ENCODE data around the gene TASL. TPM values are rescaled to one million over a fixed set of nuclear protein-coding genes. Genes with fewer than 3 reads are reported as not detected.

Gene TASL
- total RNA-seq = 1 to 10 TPM; 2.2 to 4.7 (median 4.0) TPM
- 23.2 TPM for total RNA-seq (2013)

DNA sequence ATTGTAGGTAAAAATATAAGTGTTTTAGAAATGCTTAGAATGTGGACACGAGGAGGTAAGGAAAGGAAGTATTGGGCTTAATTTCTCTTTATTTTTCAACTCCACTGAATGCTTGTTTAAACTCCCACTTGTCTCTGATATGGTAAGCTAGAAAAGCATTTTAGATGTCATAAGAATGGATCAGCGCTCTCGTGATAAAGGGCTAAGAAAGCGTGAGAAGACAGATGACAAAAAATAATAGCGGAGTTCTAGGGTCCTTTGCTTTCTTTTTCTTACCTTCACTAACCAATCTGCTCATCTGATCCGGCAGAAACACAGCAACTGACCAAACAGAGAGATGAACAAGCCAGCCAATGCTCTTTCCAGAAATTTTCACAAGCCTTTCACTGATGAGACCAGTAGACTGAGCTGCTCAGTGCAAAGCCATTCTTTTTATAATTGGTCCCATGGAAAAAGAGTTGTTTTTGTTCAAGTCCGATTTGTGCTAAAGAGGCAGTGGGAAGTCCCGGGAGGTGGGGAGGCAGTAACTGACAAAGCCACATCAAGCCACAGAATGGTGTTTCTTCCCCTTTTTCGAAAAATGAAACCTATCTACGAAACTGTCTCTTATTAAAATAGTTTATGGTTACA lies at the start of gene TASL:
Gene TASL, minus strand, starts transcription at position 405 of the 630 bp plus-strand sequence. CDS start 17,411 bp downstream, outside the sequence.
- H3K4me1 Mint-ChIP-seq = peaks cover 13 to 16% of the 10 kb centered on the region in 2 donors
- Histone ChIP-seq H3K27ac (ENCODE audit: low read length) (peak within 1 kb of the TSS; percentile 83), H3K36me3 (ENCODE audit: control insufficient read depth, insufficient read depth, low read length) (no peaks in the 10 kb centered on the region), H3K27me3 (ENCODE audit: control insufficient read depth, insufficient read depth, low read length) (no peaks in the 10 kb centered on the region), H3K9me3 (ENCODE audit: control insufficient read depth, insufficient read depth, low read length) (no peaks in the 10 kb centered on the region), H3K4me3 (ENCODE audit: low read length) (peak within 1 kb of the TSS; percentile 49), H3K4me1 (ENCODE audit: control insufficient read depth, insufficient read depth, low read length) (peaks cover 8% of the 10 kb centered on the region)
- no peaks in the 10 kb centered on the region for H3K27me3 Mint-ChIP-seq (ENCODE audit: low read depth in 2 of 2)
- TF ChIP-seq CTCF (IDR thresholded peaks at IDR 0.05) = no peak
- peak within 1 kb of the TSS; percentile 89 to 91 for H3K27ac Mint-ChIP-seq
- peak; percentile 17 to 69 for DNase-seq
- no peaks in the 10 kb centered on the region for H3K36me3 Mint-ChIP-seq
- H3K4me3 Mint-ChIP-seq = peak within 1 kb of the TSS; percentile 90
- peak; percentile 87 to 92 (median 88) for ATAC-seq
- intact Hi-C loops (cut with micrococcal nuclease) = loop anchor here (5.0 to 10.0 kb wide), 2 partner anchors 75 to 307 kb away; partner anchors contain the start of genes GK and TAB3
- no peaks in the 10 kb centered on the region for H3K9me3 Mint-ChIP-seq
- WGBS (ENCODE audit: insufficient coverage) = 0% methylated on average over 7 of the region's 10 CpGs

DNA sequence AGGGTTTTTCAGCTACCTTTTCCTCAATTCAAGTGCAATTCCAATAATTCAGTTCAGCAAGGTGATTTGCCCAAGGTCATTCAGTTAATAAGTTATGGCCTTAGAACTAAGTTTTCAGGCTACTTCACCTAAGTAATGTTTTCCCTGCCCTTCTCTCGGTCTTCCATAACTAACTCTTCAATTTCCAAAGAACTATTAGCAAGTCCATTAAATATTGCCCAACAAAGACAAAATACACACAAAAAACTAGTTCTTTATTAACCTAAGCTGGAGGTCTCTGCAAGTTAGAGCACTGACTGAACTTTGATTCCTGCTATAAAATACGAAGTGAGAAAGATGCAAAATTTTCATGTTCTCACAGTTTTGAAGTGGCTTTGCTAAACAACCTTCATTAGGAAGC lies 48.8 kb upstream of the TASL start:
- 100% methylated on average over 1 of the region's 2 CpGs for WGBS (ENCODE audit: insufficient coverage)
- no peak overlapping the region for H3K4me3 ChIP-seq (ENCODE audit: low read length)
- no peak for TF ChIP-seq CTCF (IDR thresholded peaks at IDR 0.05)

DNA sequence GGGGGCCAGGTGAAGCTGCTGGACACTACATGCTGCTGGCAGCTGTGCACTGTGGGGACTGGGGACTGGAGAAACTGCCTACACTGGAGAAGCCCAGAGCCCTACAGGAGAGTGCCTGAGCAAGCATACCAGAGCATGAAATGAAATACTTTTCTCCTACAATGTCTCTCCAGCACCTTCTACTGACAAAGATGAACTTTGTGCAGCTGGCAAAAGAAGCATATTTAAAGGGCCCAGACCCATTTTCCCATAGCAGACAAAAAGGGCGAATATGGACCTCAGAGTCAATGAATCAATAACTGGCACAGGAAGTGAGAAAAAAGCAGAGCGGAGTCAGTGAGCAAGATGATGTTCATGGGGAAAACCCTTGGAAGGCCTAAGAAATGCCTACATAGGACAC lies 44.8 kb upstream of the TASL start:
- no peak for TF ChIP-seq CTCF (IDR thresholded peaks at IDR 0.05)
- 100% methylated on average over 1 of the region's 2 CpGs for WGBS (ENCODE audit: insufficient coverage)
- no peak overlapping the region for H3K27ac Mint-ChIP-seq
- Histone ChIP-seq H3K27ac (ENCODE audit: low read length) (no peak overlapping the region), H3K4me1 (ENCODE audit: control insufficient read depth, insufficient read depth, low read length) (no peaks in the 10 kb centered on the region), H3K27me3 (ENCODE audit: control insufficient read depth, insufficient read depth, low read length) (no peaks in the 10 kb centered on the region), H3K4me3 (ENCODE audit: low read length) (no peak overlapping the region), H3K9me3 (ENCODE audit: control insufficient read depth, insufficient read depth, low read length) (peaks cover 8% of the 10 kb centered on the region), H3K36me3 (ENCODE audit: control insufficient read depth, insufficient read depth, low read length) (no peaks in the 10 kb centered on the region)
- H3K4me1 Mint-ChIP-seq = no peaks in the 10 kb centered on the region
- DNase-seq = no peak
- H3K9me3 Mint-ChIP-seq = peaks cover 0 to 6% of the 10 kb centered on the region in 2 donors
- intact Hi-C loops (cut with micrococcal nuclease) = no loop called here
- ATAC-seq = no peak
- H3K4me3 Mint-ChIP-seq = no peak overlapping the region
- H3K27me3 Mint-ChIP-seq (ENCODE audit: low read depth in 2 of 2) = peaks cover 0 to 6% of the 10 kb centered on the region in 2 donors
- H3K36me3 Mint-ChIP-seq = peaks cover 5% of the 10 kb centered on the region

More for the DNA sequence above, 48.8 kb upstream of the TASL start:
- intact Hi-C loops (cut with micrococcal nuclease) = no loop called here
- peaks cover 0 to 6% of the 10 kb centered on the region in 2 donors for H3K27me3 Mint-ChIP-seq (ENCODE audit: low read depth in 2 of 2)
- no peaks in the 10 kb centered on the region for H3K4me1 Mint-ChIP-seq
- H3K27ac Mint-ChIP-seq = no peak overlapping the region
- no peak overlapping the region for H3K4me3 Mint-ChIP-seq
- no peaks in the 10 kb centered on the region for H3K36me3 ChIP-seq (ENCODE audit: control insufficient read depth, insufficient read depth, low read length)
- H3K9me3 ChIP-seq (ENCODE audit: control insufficient read depth, insufficient read depth, low read length) = peaks cover 8% of the 10 kb centered on the region
- no peak overlapping the region for H3K27ac ChIP-seq (ENCODE audit: low read length)
- H3K9me3 Mint-ChIP-seq = peaks cover 0 to 3% of the 10 kb centered on the region in 2 donors
- H3K36me3 Mint-ChIP-seq = peaks cover under 1% of the 10 kb centered on the region
- no peaks in the 10 kb centered on the region for H3K27me3 ChIP-seq (ENCODE audit: control insufficient read depth, insufficient read depth, low read length)
- H3K4me1 ChIP-seq (ENCODE audit: control insufficient read depth, insufficient read depth, low read length) = no peaks in the 10 kb centered on the region
- DNase-seq (no peak), ATAC-seq (no peak)
